Heart left ventricle (tissue), 13 donors: ENCODE results near the gene CRMP1.

ENCODE experiments used
- CTCF ChIP-seq, 12 donors: fragments of 200-600 bp; sonication (generic) in 4 of 12; IDR thresholded peaks; one replicate each; pipeline versions ENCODE4 v1.5.0 to v1.8.0; 2018 to 2022; ENCODE audit warnings: antibody characterized with exemption in 12 of 12, mild to moderate bottlenecking in 5 of 12
- POLR2A ChIP-seq, 2 donors: fragments of 450-650 bp; IDR thresholded peaks; one replicate each; pipeline ENCODE4 v1.6.1; 2017; ENCODE audit warnings: antibody characterized with exemption in 2 of 2, mild to moderate bottlenecking in 2 of 2, moderate library complexity in 2 of 2
- donor health status: ischemic (EF 13 %, LVEDD 7.1; RV severe dilation, severe dysfunction).
- donor health status: DM: no; HTN: yes; CAD: no.
- donor health status: DM: no; HTN: no; CAD: no.
- donor health status: ischemic (EF 25% LVEDD 6.9; RV normal size, moderate dysfunction).
- donor health status: ischemic (EF 25% LVEDD 5.7; RV mildly dilated, moderate dysfunction).
- donor health status: ischemic (EF 35%, LVEDD 5.7; RV mildly dilated, moderate dysfunction).
- donor health status: nonischemic (EF 11% LVEDD 7.7; RV severe dilation, severe dysfunction).
- donor health status: DM: yes; HTN: yes; CAD: no.
- donor health status: PGD.
- donor health status: ischemic (EF 29% LVEDD 5.4; RV normal size, mild dysfunction).
- donor health status: nonischemic (EF 23%, LVEDD 6.1; RV moderate dilation, normal function).

DNA sequence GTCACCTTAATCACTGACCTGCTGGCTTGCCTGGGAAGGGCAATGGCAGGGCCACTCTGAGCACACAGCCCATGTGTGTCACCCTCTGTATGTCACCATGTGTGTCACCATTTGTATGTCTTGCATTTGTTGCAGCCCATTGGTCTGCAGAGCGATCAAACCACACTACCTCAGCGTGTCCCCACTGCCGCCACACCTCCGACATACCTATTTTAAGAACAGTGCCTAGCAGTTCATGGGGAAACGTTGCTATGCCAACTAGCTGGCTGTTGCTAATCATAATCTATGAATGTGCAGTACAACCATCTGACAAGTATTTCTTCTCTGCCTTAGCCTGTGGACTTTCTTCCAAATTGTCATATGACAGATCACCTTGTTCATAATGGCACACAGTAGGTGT is 8.0 kb upstream of the CRMP1 start:
- TF ChIP-seq CTCF (IDR thresholded peaks at IDR 0.05) = no peak
- TF ChIP-seq POLR2A (IDR thresholded peaks at IDR 0.05) = no peak
